IMR-90 (cell line): ENCODE results near the gene TNFRSF18. TPM values are rescaled to one million over a fixed set of nuclear protein-coding genes. Genes with fewer than 3 reads are reported as not detected.

ENCODE experiments used
- ATAC-seq: fragments of 200-7000 bp; cut with Tn5 transposase; 2 replicates; pipeline ENCODE4 v1.9.1; 2020; ENCODE audit warnings: low read depth, mild to moderate bottlenecking, moderate library complexity
- BruUV-seq: library from RNA; stranded (reverse); fragments of 400-500 nt; replicated peaks from 2 replicates; lab custom pipeline; 2021; lab: Mats Ljungman, UMichigan
- CTCF ChIA-PET: fragments of 300-600 bp; formaldehyde crosslinking; extraction: SDS; loops from one replicate; lab custom pipeline; 2021; ENCODE audit warnings: antibody characterized with exemption; lab: Yijun Ruan, JAX
- POLR2A ChIA-PET: fragments of 300-600 bp; sonication (Branson Sonifier 250); formaldehyde crosslinking; loops from one replicate; lab custom pipeline; 2022; ENCODE audit warnings: antibody characterized with exemption; ENCODE audit not compliant: unreplicated experiment; lab: Charles Lee
- DNase-seq: peaks from one replicate; pipeline ENCODE4 v3.0.0; 2013
- H2AFZ ChIP-seq: replicated peaks from 2 replicates; pipeline ENCODE3; 2013; ENCODE audit warnings: low read length, mild to moderate bottlenecking; ENCODE audit not compliant: poor library complexity
- H2AK5ac ChIP-seq: 2 replicates; pipeline ENCODE4 v1.6.1; 2013; ENCODE audit warnings: low read depth, low read length, inconsistent platforms
- H2AK9ac ChIP-seq: replicated peaks from 2 replicates; pipeline ENCODE3; 2013; ENCODE audit warnings: mild to moderate bottlenecking, low read depth, low read length, moderate library complexity; ENCODE audit not compliant: poor library complexity
- H2BK120ac ChIP-seq: 2 replicates; pipeline ENCODE4 v1.6.1; 2013; ENCODE audit warnings: low read depth, low read length, inconsistent platforms
- H2BK15ac ChIP-seq: 3 replicates; pipeline ENCODE4 v1.6.1; 2013; ENCODE audit warnings: low read depth, low read length, inconsistent platforms
- H2BK20ac ChIP-seq: 2 replicates; pipeline ENCODE4 v1.6.1; 2013; ENCODE audit warnings: low read depth, mild to moderate bottlenecking, inconsistent platforms, low read length, moderate library complexity
- H2BK5ac ChIP-seq: 2 replicates; pipeline ENCODE4 v1.6.1; 2013; ENCODE audit warnings: mild to moderate bottlenecking, low read depth, low read length, inconsistent platforms; ENCODE audit not compliant: poor library complexity, severe bottlenecking
- H3K14ac ChIP-seq: replicated peaks from 2 replicates; pipeline ENCODE4 v1.6.1; 2013; ENCODE audit warnings: low read depth, low read length, inconsistent platforms
- H3K18ac ChIP-seq: 2 replicates; pipeline ENCODE4 v1.6.1; 2013; ENCODE audit warnings: low read depth, low read length, control low read depth
- H3K23ac ChIP-seq: 2 replicates; pipeline ENCODE4 v1.6.1; 2013; ENCODE audit warnings: low read depth, low read length, inconsistent platforms
- H3K27ac ChIP-seq: 2 replicates; pipeline ENCODE4 v1.5.1; 2013; ENCODE audit warnings: mild to moderate bottlenecking, control low read depth, low read length; ENCODE audit not compliant: insufficient read depth
- H3K27me3 ChIP-seq: 2 replicates; pipeline ENCODE4 v1.6.1; 2013; ENCODE audit warnings: low read length; ENCODE audit not compliant: control insufficient read depth, insufficient read depth
- H3K36me3 ChIP-seq: 2 replicates; pipeline ENCODE4 v1.6.1; 2013; ENCODE audit warnings: low read length, mixed read lengths; ENCODE audit not compliant: control insufficient read depth, insufficient read depth
- H3K4ac ChIP-seq: 2 replicates; pipeline ENCODE4 v1.6.1; 2013; ENCODE audit warnings: low read depth, low read length, inconsistent platforms
- H3K4me1 ChIP-seq: 2 replicates; pipeline ENCODE4 v1.6.1; 2013; ENCODE audit warnings: low read length, mixed read lengths; ENCODE audit not compliant: control insufficient read depth, insufficient read depth
- H3K4me2 ChIP-seq: 2 replicates; pipeline ENCODE4 v1.6.1; 2013; ENCODE audit warnings: low read depth, mild to moderate bottlenecking, control low read depth, low read length, moderate library complexity
- H3K4me3 ChIP-seq: 2 replicates; pipeline ENCODE4 v1.5.1; 2013; ENCODE audit warnings: low read depth, mild to moderate bottlenecking, control low read depth, low read length, moderate library complexity; ENCODE audit not compliant: insufficient read depth
- H3K56ac ChIP-seq: 2 replicates; pipeline ENCODE4 v1.6.1; 2013; ENCODE audit warnings: low read length, inconsistent platforms; ENCODE audit not compliant: insufficient read depth; ENCODE audit errors: extremely low read depth
- H3K79me1 ChIP-seq, 2 experiments: 2 replicates each; pipeline ENCODE4 v1.6.1; 2013; ENCODE audit warnings: low read length in 2 of 2, inconsistent platforms in 1 of 2, low read depth in 1 of 2
- H3K9ac ChIP-seq: 2 replicates; pipeline ENCODE4 v1.6.1; 2013; ENCODE audit warnings: low read depth, low read length, control low read depth
- H3K9me1 ChIP-seq: 2 replicates; pipeline ENCODE4 v1.6.1; 2013; ENCODE audit warnings: low read length, inconsistent platforms; ENCODE audit not compliant: insufficient read depth
- H3K9me3 ChIP-seq: 2 replicates; pipeline ENCODE4 v1.6.1; 2013; ENCODE audit warnings: low read length; ENCODE audit not compliant: control insufficient read depth, insufficient read depth
- H4K20me1 ChIP-seq: 2 replicates; pipeline ENCODE4 v1.6.1; 2013; ENCODE audit warnings: low read length, inconsistent platforms; ENCODE audit not compliant: insufficient read depth
- H4K5ac ChIP-seq: 2 replicates; pipeline ENCODE4 v1.6.1; 2013; ENCODE audit warnings: mild to moderate bottlenecking, low read depth, low read length, control low read depth
- H4K8ac ChIP-seq, 2 experiments: 2 replicates each; pipeline ENCODE4 v1.6.1; 2013; ENCODE audit warnings: low read depth in 2 of 2, low read length in 2 of 2, control low read depth in 1 of 2, inconsistent platforms in 1 of 2
- H4K91ac ChIP-seq: 2 replicates; pipeline ENCODE4 v1.6.1; 2013; ENCODE audit warnings: low read depth, low read length, inconsistent platforms; ENCODE audit not compliant: insufficient read depth
- BHLHE40 ChIP-seq: fragments of 150-350 bp; IDR thresholded peaks from 2 replicates; pipeline ENCODE4 v1.6.1; 2016; ENCODE audit warnings: mild to moderate bottlenecking, low read depth, low read length
- CHD1 ChIP-seq: IDR thresholded peaks from 2 replicates; pipeline ENCODE4 v1.6.1; 2012; ENCODE audit warnings: low read depth, low read length, improper control_type of control experiment
- MXI1 ChIP-seq: IDR thresholded peaks from 2 replicates; pipeline ENCODE4 v1.6.1; 2012; ENCODE audit warnings: low read depth, mild to moderate bottlenecking, low read length, moderate library complexity, borderline replicate concordance
- POLR2A ChIP-seq: IDR thresholded peaks from 2 replicates; pipeline ENCODE4 v1.6.1; 2012; ENCODE audit warnings: mild to moderate bottlenecking, low read depth, low read length
- RAD21 ChIP-seq: IDR thresholded peaks from 2 replicates; pipeline ENCODE4 v1.6.1; 2012; ENCODE audit warnings: low read length, improper control_type of control experiment
- RFX5 ChIP-seq: IDR thresholded peaks from 2 replicates; pipeline ENCODE4 v1.8.0; 2012; ENCODE audit warnings: low read depth, mild to moderate bottlenecking, low read length, moderate library complexity
- WGBS, 2 experiments: methylation state at CpG; one replicate each; pipeline versions ENCODE4 v1.1.5 to v1.1.7; 2013; ENCODE audit warnings: missing lambda C conversion rate in 2 of 2; ENCODE audit not compliant: insufficient read length in 1 of 2; ENCODE audit errors: extremely low coverage in 2 of 2; 5-methylcytosine and 5-hydroxymethylcytosine counted together
- dilution Hi-C: fragments of 300-500 bp; cut with HindIII; formaldehyde crosslinking; loops from one replicate; pipeline ENCODE4 v1.14.3; 2018; ENCODE audit warnings: low sequenced_read_pairs; ENCODE audit not compliant: unreplicated experiment
- in situ Hi-C: fragments of 300-500 bp; cut with MboI; formaldehyde crosslinking; loops from 3 replicates; pipeline ENCODE4 v1.14.3; 2019; ENCODE audit warnings: low sequenced_read_pairs, inconsistent platforms, mixed read lengths
- intact Hi-C: fragments of 100-400 bp; cut with micrococcal nuclease; formaldehyde crosslinking; loops from 2 replicates; pipeline ENCODE4 v1.10.0; 2022
- polyA plus RNA-seq, 3 experiments: library from polyadenylated mRNA; depleted of rRNA; stranded (reverse); fragments of >200 nt; gene quantifications; 2 replicates each; pipeline ENCODE4 v1.2.3, GENCODE V29; 2012; ENCODE audit warnings: low replicate concordance in 1 of 3
- total RNA-seq: library from RNA; depleted of rRNA; stranded (reverse); fragments of >200 nt; gene quantifications from 2 replicates; pipeline ENCODE4 v1.2.3, GENCODE V29; 2012
- TF ChIP-seq, protein P1 (sequence below): fragments of 150-350 bp; IDR thresholded peaks from 2 replicates; pipeline ENCODE4 v1.6.1; 2016; ENCODE audit warnings: low read depth, mild to moderate bottlenecking, low read length, moderate library complexity, borderline replicate concordance

Gene TNFRSF18
- total and polyA plus RNA-seq, 2 of the 4 experiments (the other 2 are of a cell fraction): 0.18 to 1.0 TPM

DNA sequence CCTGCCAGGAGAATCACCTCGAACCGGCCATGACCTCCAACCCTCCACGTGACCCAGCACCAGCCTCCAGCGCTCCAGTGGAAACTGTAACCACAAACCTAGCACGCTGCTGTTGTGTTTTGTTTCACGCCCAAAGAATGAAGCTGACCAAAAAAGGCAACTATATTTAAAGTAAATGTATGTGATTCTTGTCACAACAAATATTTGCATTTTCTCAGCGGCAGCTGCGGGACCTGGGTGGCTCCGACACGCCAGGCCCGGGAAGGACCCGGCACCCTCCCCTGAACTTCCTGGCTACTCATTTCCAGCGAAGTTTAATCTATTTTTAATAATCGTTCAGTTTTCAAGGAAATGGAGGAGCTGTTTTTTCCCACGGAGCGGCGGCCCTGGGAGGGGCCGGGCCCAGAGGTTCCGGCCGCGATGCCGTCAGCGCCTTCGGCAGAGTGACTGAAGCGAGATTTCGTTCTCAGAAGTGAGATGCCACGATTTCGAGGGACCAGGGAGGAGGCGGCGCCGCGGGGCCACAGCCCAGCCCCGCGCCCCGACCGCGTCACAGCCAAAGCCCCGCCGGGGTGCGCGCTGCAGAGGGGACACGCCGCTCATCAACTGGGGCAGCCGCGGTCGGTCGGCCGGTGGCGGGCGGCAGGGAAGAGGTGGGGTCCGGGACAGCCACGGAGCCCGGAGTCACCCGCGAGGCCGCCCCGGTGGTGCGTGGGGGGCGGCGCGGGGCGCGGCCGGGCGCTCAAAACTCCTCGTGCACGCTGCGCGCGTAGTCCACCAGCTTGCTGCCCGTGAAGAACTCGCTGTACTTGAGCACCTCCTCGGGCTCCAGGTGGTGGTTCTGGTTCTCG, 10.6 kb upstream of the TNFRSF18 start:
- H3K14ac ChIP-seq: no peak overlapping the region
- H2AK5ac ChIP-seq: no peak overlapping the region
- dilution Hi-C loops: no loop called here
- ATAC-seq (no peak), DNase-seq (no peak)
- POLR2A ChIA-PET: no interaction called here
- H2BK5ac ChIP-seq: no peak overlapping the region
- peaks cover 13% of the 10 kb centered on the region for H4K20me1 ChIP-seq
- no peak overlapping the region for H4K91ac ChIP-seq
- no peak overlapping the region for H2BK120ac ChIP-seq
- no peak overlapping the region for H3K4me3 ChIP-seq
- no peak overlapping the region for H2AFZ ChIP-seq
- in situ Hi-C loops: no loop called here
- H4K5ac ChIP-seq: no peak overlapping the region
- no peak overlapping the region for H3K4ac ChIP-seq
- H3K79me1 ChIP-seq: peaks cover 4 to 13% of the 10 kb centered on the region in 2 experiments; a peak in 2 of 4 replicates
- WGBS, 2 experiments: 94% methylated on average over 53 of the region's 74 CpGs; no CpG with 5 or more reads in 1 of the 2 experiments
- H3K4me1 ChIP-seq: no peaks in the 10 kb centered on the region
- H4K8ac ChIP-seq: no peak overlapping the region
- no peak overlapping the region for H3K23ac ChIP-seq
- H2BK20ac ChIP-seq: no peak overlapping the region
- H3K27me3 ChIP-seq: no peaks in the 10 kb centered on the region
- no peak overlapping the region for H3K9ac ChIP-seq
- H3K27ac ChIP-seq: no peak overlapping the region
- H3K18ac ChIP-seq: no peak overlapping the region
- TF ChIP-seq BHLHE40 (no peak), CHD1 (no peak), RFX5 (no peak), RAD21 (no peak), POLR2A (no peak), MXI1 (no peak)
- TF ChIP-seq, protein P1, sequence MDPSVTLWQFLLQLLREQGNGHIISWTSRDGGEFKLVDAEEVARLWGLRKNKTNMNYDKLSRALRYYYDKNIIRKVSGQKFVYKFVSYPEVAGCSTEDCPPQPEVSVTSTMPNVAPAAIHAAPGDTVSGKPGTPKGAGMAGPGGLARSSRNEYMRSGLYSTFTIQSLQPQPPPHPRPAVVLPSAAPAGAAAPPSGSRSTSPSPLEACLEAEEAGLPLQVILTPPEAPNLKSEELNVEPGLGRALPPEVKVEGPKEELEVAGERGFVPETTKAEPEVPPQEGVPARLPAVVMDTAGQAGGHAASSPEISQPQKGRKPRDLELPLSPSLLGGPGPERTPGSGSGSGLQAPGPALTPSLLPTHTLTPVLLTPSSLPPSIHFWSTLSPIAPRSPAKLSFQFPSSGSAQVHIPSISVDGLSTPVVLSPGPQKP: no peak
- peaks cover 47% of the 10 kb centered on the region for H3K36me3 ChIP-seq
- TSS peak; percentile 98 for BruUV-seq
- H2BK15ac ChIP-seq: no peak overlapping the region
- intact Hi-C loops: no loop called here
- no peaks in the 10 kb centered on the region; the same call in 1 of the 2 replicates for H3K9me1 ChIP-seq
- H3K56ac ChIP-seq: no peak overlapping the region
- H3K4me2 ChIP-seq: no peak overlapping the region
- peak overlapping the region; percentile 37 for H2AK9ac ChIP-seq
- CTCF ChIA-PET: no interaction called here
- no peaks in the 10 kb centered on the region for H3K9me3 ChIP-seq
